SU-DHL-6 (cell line): ENCODE data around the gene BSG.

ENCODE experiments used
- CTCF ChIP-seq: fragments of 200-600 bp; sonication (generic); IDR thresholded peaks from one replicate; pipeline ENCODE4 v1.5.1; 2017; ENCODE audit warnings: antibody characterized with exemption, mild to moderate bottlenecking, low read length, moderate library complexity; ENCODE audit not compliant: insufficient read depth, poor library complexity, severe bottlenecking
- EZH2phosphoT487 ChIP-seq: fragments of 200-600 bp; sonication (generic), shearing (Covaris generic); conservative IDR thresholded peaks from 2 replicates; pipeline ENCODE4 v1.6.1; 2018; ENCODE audit warnings: mild to moderate bottlenecking, antibody characterized with exemption, low read length, moderate library complexity, mixed read lengths

DNA sequence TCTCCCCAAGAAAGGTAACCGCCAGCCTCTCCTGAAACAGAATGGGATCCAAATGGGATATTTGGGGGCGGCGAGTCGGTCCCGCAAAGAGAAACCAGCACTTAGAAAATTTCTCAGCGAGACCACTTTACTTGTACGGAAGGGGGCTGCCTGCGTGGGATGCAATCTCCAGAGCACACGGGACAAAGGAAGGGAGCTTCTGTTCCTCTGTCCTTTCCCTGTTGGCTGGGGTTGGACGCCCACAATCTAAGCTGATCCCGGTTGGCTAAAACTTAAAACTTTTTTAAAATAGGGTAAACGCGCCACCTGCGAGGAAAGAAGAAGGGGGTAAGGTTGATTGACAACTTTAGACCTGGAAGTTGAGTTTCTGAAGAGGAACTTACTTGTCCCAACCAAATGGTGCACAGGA is 826 bp upstream of the BSG start:
- TF ChIP-seq CTCF (no peak), EZH2phosphoT487 (no peak)
